M059J (cell line): ENCODE data around the gene SLC6A9. TPM values are rescaled to one million over a fixed set of nuclear protein-coding genes. Genes with fewer than 3 reads are reported as not detected.

ENCODE experiments used
- DNase-seq: peaks from one replicate; pipeline ENCODE4 v3.0.0-alpha.2; 2012; ENCODE audit warnings: low read depth
- total RNA-seq: library from RNA; depleted of rRNA; stranded (reverse); fragments of >200 nt; shearing (Covaris generic); gene quantifications from 2 replicates; pipeline ENCODE4 v1.2.3, GENCODE V29; 2014

SLC6A9 gene
- total RNA-seq, 1 experiment from 2014 or later = 5.1 TPM

DNA sequence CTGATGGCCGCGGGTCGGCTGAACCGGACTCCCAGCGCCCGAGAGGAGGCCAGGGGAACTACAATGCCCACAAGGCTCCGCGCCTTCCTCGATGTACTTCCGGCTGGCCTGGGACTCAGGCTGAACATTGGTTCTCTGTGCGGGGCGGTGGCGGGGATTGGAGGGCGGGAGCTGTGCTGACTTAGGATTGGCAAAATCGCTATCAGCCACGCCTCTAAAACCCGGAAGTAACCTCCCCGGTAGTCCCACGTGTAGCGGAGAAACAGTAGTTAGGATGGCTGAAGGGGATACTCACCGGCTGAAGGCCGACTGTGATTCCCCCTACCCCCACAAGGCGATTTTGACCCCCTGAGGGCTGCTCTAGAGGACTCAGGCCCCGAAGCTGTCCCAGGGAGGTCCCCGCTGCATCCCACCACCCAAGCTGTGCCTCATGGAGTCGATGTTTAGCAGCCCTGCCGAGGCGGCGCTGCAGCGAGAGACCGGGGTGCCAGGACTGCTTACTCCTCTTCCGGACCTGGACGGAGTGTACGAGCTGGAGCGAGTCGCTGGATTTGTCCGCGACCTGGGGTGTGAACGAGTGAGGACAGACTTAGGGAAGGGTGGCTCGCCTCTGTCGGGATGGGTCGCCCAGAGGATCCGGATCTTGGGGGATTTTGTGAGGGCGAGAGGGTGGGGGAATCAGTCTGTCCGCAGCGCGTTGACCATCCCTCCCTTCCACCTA, 61.4 kb downstream of the SLC6A9 start, which contains the start of gene DPH2:
Gene DPH2 (plus strand): TSS at position 265 of the 721 bp plus-strand sequence. CDS start 166 bp downstream, at position 431.
- peak; percentile 98 for DNase-seq

DNA sequence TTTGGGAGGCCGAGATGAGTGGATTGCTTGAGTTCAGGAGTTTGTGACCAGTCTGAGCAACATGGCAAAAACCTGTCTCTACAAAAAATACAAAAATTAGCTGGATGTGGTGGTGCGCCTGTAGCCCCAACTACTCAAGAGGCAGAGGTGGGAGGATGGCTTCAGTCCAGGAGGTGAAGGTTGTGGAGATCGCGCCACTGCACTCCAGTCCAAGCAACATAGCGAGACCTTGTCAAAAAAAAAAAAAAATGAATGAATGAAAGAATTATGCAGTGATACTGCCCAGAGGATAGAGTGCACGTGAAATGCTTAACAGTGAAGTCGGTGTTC, 61.9 kb downstream of the SLC6A9 start:
- DNase-seq = no peak

DNA sequence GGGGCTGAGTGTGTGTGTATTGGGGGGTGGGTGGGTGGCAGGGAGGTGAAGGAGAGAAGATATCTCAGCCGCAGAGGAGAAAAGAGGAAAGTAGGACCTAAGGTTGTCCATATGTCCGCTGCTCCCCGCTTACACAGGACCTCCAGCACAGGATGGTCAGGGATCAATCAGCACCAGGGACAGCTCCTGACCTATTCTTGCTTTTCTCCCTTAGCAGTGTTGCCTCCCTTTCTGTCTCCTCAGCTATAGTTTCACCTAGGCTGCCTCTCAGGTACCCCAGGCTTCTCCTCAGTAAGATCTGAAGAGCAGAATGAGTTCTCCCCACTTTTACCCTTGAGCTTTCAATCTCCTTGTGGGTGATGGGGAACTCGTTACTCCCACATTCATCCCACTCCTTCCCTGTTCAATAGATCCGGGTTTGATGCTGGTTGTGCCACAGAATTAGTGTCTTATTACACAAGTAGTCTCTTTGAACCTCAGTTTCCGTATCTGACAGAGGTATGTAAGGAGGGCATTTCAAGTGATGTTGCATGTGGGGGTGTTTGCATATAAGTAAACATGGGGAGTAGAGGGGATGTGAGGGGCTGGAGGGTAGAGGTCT, 62.8 kb downstream of the SLC6A9 start:
- DNase-seq = peak; percentile 47

DNA sequence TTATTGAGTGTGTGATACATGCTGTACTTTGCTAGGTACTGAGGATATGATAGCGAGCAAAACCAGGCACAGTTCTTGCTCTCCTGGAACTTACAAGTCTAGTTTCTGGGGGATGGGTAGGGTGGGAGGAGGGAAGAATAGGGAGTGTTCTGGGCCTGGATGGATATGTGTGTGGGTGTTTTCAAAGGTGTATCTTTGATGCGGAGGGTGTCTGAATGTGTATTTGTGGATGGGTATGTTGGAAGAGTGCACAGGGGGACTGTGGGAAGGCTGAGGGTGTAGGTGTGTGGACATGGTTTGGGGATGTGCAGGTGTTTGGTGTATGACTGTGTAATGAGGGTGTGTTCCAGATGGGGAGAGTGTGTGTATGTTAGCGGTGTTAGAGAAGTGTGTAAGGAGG, 65.9 kb downstream of the SLC6A9 start:
- DNase-seq = no peak

DNA sequence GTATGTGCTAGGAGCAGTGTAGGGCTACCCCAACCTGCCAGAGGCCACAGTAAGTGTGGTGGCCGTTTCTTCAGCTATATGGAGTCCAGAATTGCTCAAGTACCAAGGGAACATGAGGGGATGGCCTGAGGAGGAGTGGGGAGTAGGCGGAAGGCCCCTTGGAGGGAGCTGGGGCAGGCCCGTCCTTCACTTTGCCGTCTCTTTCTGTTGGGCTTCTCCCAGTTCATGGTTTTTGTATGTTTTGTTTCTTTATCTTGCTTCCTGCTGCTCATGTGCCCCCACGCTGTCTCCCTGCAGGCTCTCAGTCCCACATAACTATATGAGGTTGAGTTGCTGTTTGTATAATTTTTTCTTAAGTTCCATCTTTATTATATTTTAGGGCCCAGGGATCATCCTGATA, 67.4 kb downstream of the SLC6A9 start:
- no peak for DNase-seq

DNA sequence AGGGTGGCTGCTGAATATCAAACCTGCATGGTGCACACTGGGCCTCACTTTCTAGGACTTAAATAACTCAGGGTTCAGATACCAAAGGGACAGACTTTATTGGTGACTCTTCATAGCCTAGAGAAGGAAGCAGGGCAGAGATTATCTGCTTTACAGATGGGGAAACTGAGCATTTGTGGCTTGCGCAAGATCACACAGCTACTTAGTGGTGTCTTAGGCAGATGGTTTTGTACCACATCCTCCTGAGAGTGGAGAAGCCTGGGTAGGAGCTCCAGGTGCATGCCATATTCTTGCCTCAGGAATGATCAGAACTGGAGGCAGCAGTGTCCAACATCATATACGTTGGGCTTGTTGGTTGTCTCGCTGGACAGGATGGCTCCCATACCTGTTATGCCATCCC, 68.3 kb downstream of the SLC6A9 start:
- no peak for DNase-seq

DNA sequence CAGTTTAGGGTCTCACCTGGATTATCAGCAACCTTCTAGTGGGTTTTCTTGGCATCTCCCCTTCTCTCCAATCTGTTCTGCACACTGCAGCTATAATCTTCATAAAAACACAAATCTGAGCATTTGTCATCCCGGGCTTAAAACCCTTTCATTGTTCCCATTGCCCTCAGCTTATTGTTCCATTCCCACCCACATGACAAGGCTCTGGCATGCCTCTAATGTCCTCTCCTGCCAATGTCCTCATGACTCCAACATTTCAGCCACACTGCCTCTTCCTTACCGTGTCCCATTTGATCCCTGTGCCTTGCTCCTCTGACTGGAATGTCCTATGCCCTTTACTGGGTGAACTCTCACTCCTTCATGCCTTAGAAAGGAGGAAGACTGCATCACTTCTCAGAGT, 68.9 kb downstream of the SLC6A9 start:
- DNase-seq = no peak

DNA sequence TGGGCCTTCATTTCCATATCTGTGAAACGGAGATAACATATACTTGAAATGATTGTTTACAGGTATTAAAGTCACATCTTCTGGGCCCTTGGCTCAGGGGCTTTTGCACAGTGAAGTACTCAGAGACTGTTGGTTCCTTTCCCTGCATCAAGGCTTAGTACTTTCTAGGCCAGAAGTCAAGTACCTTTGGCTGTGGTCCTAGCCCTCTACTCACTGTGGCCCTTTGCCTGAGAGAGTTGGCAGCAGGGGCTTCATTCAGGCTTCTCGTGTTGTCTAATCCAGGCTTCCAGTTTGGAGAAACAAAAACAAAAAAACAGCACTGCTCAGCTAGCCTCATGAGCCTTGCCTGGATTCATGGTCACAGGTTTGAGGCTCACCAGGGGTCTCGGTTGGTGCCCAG, 69.6 kb downstream of the SLC6A9 start:
- DNase-seq = no peak

DNA sequence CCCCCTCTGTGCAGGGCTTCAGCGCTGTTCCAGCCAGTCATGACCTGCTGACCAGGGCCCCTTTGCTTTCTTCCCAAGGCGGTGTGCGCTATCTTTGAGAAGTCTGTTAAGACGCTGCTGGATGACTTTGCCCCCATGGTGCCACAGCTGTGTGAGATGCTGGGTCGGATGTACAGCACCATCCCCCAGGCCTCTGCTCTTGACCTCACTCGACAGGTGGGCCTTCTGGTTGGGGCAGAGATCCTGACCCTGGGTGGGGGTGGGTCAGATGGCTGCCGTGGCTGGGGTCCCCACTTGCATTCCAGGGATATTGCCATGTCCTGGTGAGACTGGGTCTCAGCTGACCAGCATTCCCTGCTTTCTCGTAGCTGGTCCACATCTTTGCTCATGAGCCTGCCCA, 70.5 kb downstream of the SLC6A9 start:
- no peak for DNase-seq

DNA sequence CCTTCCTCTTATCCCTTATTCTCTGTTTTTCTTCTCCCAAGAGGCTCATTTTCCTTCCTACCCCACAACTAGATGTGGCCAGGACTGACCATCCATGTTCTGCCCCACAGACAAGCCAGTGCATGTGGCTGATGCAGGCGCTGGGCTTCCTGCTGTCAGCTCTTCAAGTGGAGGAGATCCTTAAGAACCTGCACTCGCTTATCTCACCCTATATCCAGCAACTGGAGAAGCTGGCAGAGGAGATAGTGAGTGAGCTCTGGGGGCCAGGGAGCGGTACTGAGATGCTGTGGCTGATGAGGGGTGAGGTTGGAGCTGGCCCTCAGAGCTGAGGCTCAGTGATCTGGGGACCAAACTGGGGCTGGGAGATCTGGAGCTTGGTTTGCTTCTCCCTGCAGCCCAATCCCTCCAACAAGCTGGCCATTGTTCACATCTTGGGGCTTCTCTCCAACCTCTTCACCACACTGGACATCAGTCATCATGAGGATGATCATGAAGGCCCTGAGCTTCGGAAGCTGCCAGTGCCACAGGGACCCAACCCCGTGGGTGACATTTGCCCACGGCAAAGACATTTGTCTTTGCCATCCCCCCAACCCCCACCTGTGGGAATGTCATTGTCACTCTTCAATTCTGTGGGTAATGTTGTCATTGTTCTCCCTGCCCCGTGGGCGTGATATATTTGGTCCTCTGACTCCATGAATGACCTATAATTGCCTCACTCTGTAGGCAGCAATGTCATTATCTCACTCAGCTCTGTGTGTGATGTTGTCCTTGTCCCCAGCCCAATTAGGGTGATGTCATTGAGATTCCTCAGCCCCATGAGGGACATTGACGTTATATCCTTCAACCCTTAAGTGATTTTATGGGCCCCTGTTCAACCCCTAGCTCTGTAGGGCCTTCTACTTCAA, 72.7 kb downstream of the SLC6A9 start:
- DNase-seq = no peak

DNA sequence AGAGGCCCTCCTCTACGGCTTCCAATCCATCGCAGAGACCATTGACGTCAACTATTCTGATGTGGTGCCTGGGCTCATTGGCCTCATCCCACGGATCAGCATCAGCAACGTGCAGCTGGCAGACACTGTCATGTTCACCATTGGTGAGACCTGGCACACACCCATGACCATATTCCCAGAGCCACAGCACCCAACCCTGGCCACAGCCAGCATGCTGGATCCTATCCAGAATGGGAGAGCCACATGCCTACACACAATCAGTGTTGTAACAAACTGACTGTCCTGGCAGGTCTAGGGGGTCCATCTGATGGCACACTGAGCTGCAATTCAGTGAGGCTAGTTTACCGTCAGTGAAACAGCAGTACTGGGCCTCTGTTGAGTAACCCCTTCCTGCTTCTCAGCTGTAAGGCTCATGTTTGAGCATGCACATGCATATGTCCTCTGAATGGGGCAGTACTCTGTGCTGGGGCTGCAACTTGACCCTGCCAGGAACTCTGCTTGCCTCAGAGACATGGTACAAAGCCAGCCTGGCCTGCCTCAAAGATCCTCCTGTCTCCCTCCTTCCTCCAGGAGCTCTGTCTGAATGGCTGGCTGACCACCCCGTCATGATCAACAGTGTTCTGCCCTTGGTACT, 73.7 kb downstream of the SLC6A9 start:
- DNase-seq = no peak

DNA sequence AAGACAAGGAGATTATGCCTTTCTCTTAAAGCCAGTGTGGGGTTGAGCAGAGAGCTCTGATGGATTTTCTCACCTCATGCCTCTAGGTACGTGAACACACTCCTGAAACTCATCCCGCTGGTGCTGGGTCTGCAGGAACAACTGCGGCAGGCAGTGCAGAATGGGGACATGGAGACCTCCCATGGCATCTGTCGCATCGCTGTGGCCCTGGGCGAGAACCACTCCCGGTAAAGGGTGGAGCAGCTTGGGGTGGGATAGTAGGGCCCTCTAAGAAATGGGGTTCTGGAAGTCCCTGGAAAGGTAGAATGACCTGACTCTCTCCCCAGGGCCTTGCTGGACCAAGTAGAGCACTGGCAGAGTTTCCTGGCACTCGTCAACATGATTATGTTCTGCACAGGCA, 75.0 kb downstream of the SLC6A9 start:
- no peak for DNase-seq

DNA sequence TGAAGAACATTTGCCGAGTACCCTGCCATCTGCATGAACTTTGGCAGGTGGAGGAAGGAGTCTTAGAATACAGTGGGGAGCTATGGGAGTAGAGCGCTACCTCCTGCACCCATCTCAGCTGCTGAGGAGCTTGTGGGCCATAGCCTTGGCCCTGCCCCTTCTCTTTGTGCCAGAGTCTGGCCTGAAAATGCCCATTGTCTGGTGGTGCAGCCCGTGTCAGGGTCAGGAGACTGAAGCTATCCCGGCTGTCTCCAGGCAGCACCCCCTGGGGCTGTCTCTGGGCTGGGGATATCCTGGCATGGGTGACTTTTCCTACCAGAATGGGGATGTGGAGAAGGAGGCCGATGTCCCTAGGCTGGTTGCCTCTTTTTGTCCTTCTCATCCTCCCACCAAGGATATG, 77.2 kb downstream of the SLC6A9 start:
- DNase-seq = no peak

DNA sequence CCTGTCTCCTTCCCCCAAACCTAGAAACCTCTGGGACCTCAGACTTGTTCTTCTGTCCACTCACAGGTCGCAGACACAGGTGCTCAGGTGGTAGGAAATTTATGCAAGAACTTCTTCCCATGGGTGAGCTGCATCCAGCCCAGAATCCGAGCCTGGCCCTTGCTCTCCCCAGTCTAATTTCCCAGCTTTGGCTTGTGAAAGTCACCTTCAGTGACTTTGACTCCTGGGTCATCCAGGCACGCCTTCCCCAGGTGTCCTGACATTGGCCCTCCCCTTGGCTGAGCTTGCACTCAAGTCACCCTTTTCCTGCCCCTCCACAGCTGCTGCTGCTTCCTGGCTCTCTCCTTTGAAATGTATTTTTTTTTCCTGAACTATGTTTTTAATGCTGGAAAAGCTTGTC, 77.9 kb downstream of the SLC6A9 start:
- no peak for DNase-seq

DNA sequence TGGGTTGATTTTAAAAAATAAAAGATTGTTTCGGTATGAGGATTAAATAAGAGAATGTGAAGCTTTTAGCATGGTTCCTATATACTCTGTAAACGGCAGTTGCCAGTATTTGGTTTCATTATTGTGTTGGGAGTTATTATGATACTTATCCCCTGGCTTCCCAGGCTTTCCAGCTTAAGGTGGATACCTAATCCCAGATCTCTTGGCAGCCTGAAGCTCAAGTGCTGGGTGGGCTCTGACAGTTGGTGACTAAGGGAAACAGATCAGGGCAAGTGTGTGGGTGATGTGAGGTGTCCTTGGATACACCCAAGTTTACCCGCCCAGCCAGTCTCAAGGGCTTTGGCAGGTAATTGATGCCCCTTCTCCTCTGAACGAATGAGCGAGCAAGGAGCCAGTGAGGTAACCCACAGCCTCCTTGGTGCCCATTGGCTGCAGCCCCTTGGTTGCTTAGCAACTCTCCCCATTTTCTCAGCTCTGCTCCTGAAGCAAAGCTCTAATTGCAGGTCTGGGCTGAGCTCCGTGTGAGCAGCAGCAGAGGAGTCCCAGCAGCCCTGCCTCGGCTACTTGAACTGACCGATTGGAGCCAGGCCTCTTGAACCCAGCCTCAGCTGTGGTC, 78.4 kb downstream of the SLC6A9 start:
- DNase-seq = no peak

DNA sequence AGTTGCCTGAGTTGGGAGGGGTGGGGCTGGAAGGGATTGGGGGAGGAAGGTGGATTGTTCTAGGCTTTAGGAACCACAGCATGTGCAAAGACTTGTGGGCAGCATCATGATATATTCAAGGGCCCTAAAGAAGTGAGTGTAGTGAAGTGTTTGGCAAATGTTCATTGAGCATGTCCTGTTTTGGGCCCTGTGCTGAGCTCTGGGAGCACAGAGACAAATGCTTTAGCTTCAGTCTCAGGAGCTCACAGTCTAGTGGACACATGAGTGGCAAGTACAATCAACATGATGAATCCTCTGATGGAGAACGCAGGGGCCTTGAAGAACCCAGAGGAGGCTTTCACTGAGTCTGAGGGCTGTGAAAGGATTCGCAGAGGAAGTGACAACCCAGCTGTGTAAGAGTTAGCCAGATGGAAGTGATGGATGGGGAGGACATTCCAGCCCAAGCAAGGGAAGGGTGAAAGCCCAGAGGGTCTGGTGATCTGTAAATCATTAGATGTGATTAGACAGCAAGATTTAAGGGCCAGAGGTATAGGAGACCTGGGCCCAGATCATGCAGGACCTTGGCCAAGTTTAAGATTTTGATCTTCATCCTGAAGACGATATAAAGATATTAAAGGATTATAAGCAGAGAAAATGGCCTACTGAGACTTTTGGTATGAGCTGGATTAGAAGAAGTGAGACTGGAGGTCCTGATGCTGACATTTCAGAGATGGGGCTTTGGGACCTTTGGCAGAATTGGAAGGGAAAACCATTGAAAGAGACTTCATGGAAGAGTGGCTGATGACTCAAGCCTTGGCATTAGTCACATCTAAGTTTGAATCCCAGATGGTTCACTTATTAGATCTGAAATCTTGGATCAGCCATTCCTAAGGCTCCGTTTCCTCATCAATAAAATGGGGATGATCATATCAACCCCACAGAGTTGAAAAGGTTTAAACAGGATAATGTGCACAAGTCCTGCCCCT, 80.0 kb downstream of the SLC6A9 start:
- DNase-seq = peak; percentile 39

DNA sequence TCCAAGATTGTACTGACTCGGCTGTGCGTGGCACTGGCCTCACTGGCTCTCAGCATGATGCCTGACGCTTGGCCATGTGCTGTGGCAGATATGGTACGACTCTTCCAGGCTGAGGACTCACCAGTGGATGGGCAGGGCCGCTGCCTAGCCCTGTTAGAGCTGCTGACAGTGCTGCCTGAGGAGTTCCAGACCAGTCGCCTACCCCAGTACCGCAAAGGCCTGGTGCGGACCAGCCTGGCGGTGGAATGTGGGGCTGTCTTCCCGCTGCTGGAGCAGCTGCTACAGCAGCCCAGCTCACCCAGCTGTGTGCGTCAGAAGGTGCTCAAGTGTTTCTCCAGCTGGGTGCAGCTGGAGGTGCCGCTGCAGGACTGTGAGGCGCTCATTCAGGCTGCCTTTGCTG, 81.6 kb downstream of the SLC6A9 start:
- DNase-seq = no peak

DNA sequence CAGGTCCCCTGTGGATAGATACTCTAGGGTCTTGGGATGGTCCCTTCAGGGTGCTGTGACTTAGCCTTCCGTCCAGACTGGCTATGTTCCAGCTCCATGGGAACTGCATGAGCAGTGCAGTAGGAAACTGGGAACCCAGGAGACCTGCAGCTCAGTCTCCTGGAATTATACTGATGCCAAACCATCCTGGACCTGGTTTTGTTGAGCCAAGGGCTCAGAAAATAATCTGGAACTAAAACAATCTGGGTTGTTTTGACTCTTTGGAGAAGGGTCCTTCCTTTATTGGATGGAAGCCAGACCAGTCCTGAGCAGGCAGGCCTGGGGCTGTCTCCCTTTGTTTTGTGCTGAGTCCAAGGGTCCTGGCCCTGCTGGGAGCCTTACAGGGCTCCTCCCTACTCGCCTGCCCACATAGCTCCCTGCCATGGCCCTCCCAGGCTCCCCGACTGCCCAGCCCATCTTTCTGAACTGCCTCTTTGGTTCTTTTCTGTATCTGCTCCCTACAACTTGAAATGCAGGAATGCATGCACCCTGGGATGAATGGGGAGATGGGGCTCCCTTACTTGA, 83.3 kb downstream of the SLC6A9 start:
- DNase-seq = no peak

DNA sequence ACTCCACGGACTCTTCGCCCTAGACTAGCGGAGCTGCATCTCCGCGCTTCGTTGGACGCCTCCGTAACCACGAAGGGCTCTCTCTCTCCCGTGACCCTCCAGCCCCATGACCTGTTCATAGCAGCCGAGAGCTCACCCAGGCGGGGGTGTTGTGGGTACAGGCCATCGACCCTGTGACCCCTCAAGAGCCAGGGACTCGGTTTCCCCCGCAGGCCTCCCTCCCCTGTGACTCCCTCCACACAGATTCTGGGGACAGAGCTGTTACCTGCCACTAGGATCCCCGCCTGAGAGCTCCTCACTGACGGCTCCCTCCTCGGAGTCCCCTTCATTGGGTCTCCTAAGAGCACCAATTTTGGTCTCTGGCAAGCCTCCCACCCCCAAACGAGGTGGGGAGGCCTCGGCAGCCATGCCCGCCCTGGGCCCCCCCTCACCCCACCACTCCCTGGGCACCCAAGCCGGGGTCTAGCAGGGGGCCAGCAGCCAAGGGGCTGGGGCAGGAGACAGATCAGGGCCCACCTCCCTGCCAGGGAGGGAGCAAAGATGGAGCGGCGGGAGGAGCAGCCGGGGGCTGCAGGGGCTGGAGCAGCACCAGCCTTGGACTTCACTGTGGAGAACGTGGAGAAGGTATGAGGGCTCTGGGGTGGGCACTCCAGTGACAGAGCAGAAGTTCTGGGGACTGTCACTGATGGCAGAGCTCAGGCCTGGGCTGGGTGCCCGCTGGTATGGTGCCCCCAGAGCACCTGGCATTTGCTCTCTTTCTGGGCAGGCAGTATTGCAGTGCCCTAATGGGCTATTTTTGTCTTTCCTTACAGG, 84.0 kb downstream of the SLC6A9 start:
- no peak for DNase-seq
